HG02884 (cell line): ENCODE measurements around the gene MAP2K1.
"Not testable (repeated sequence)": the region's sequence is repeated elsewhere in the genome, so short reads cannot be mapped to it uniquely, and the experiment has no call there.

Experiments
- ATAC-seq: cut with Tn5 transposase; IDR thresholded peaks from one replicate; pipeline ENCODE4 v1.9.1; 2021; ENCODE audit warnings: mild to moderate bottlenecking, moderate library complexity; ENCODE audit not compliant: unreplicated experiment

The MAP2K1 gene

GRCh38 chr15:66472176-66472999, 85.7 kb downstream of the MAP2K1 start:
- ATAC-seq = peak; percentile 69

- ATAC-seq = no peak
These were observed 87.4 kb downstream of the MAP2K1 start for GRCh38 chr15:66474135-66474534.

- ATAC-seq = no peak
These were observed 88.3 kb downstream of the MAP2K1 start for GRCh38 chr15:66474963-66475362.

- no peak for ATAC-seq
These were observed 89.8 kb downstream of the MAP2K1 start for GRCh38 chr15:66476535-66476934.

GRCh38 chr15:66477011-66477410, 90.3 kb downstream of the MAP2K1 start:
- ATAC-seq = no peak

- no peak for ATAC-seq
These were observed 93.6 kb downstream of the MAP2K1 start for GRCh38 chr15:66480267-66480666.

GRCh38 chr15:66481107-66481856, 94.6 kb downstream of the MAP2K1 start:
- no peak for ATAC-seq

GRCh38 chr15:66482539-66482938, 95.8 kb downstream of the MAP2K1 start:
- ATAC-seq = no peak

- no peak for ATAC-seq
These were observed 96.4 kb downstream of the MAP2K1 start for GRCh38 chr15:66483131-66483566.

GRCh38 chr15:66484539-66485112, 97.9 kb downstream of the MAP2K1 start:
- no peak for ATAC-seq

GRCh38 chr15:66486887-66487286, 100.2 kb downstream of the MAP2K1 start:
- no peak for ATAC-seq

- no peak for ATAC-seq
These were observed 101.8 kb downstream of the MAP2K1 start for GRCh38 chr15:66488525-66488924.

- no peak for ATAC-seq
These were observed 102.6 kb downstream of the MAP2K1 start for GRCh38 chr15:66489179-66489791.

GRCh38 chr15:66491846-66492245, 105.1 kb downstream of the MAP2K1 start:
- ATAC-seq = no peak

GRCh38 chr15:66494262-66494661, 107.5 kb downstream of the MAP2K1 start:
- no peak for ATAC-seq

- peak; percentile 8 for ATAC-seq
These were observed 110.3 kb downstream of the MAP2K1 start for GRCh38 chr15:66496951-66497501.

- peak; percentile 79 for ATAC-seq
These were observed 111.1 kb downstream of the MAP2K1 start, which contains the start of gene SNAPC5 for GRCh38 chr15:66497502-66498455. Gene SNAPC5, minus strand, starts transcription at chr15:66497762. Its CDS starts 31 bp downstream, at chr15:66497731.

- ATAC-seq = no peak
These were observed 112.0 kb downstream of the MAP2K1 start for GRCh38 chr15:66498501-66499386.

- not testable (repeated sequence) for ATAC-seq
These were observed 113.6 kb downstream of the MAP2K1 start for GRCh38 chr15:66500346-66500745.
